Loucy (cell line): ENCODE data around the gene CTRL.
A peak's percentile ranks its signal among the peaks of the same experiment; 100 is the strongest.

ENCODE experiments used
- H2AFZ ChIP-seq: fragments of 200-600 bp; sonication (generic); 2 replicates; pipeline ENCODE4 v1.6.0; 2016; ENCODE audit warnings: antibody characterized with exemption, mild to moderate bottlenecking, low read length, moderate library complexity
- H3F3A ChIP-seq: fragments of 200-600 bp; 2 replicates; pipeline ENCODE4 v1.6.0; 2016; ENCODE audit warnings: antibody characterized with exemption, low read depth, mild to moderate bottlenecking
- H3K27me3 ChIP-seq: fragments of 200-600 bp; sonication (generic); 2 replicates; pipeline ENCODE4 v1.6.1; 2014; ENCODE audit warnings: low read length, mild to moderate bottlenecking; ENCODE audit not compliant: insufficient read depth, poor library complexity, severe bottlenecking
- H3K36me3 ChIP-seq: fragments of 200-600 bp; sonication (generic); 2 replicates; pipeline ENCODE4 v1.6.1; 2016; ENCODE audit warnings: low read length; ENCODE audit not compliant: insufficient read depth
- H3K4me1 ChIP-seq: fragments of 200-600 bp; sonication (generic); 2 replicates; pipeline ENCODE4 v1.5.1; 2014; ENCODE audit warnings: low read length, mild to moderate bottlenecking; ENCODE audit not compliant: insufficient read depth, poor library complexity, severe bottlenecking
- H3K4me2 ChIP-seq: fragments of 200-600 bp; sonication (generic); 2 replicates; pipeline ENCODE4 v1.6.0; 2014; ENCODE audit warnings: antibody characterized with exemption, low read length, low read depth, mild to moderate bottlenecking; ENCODE audit not compliant: poor library complexity, severe bottlenecking
- H3K4me3 ChIP-seq: fragments of 200-600 bp; sonication (generic); 2 replicates; pipeline ENCODE4 v1.5.1; 2014; ENCODE audit warnings: low read length, mild to moderate bottlenecking, mixed read lengths; ENCODE audit not compliant: poor library complexity, severe bottlenecking
- H3K79me2 ChIP-seq: fragments of 200-600 bp; sonication (generic); 2 replicates; pipeline ENCODE4 v1.6.1; 2014; ENCODE audit warnings: low read length; ENCODE audit not compliant: insufficient read depth
- H3K9ac ChIP-seq: fragments of 200-600 bp; sonication (generic); 2 replicates; pipeline ENCODE4 v1.6.0; 2014; ENCODE audit warnings: mild to moderate bottlenecking, low read depth, low read length, moderate library complexity; ENCODE audit not compliant: poor library complexity, severe bottlenecking
- H3K9me2 ChIP-seq: fragments of 200-600 bp; sonication (generic); replicated peaks from 2 replicates; pipeline ENCODE4 v1.6.1; 2016; ENCODE audit warnings: low read depth, low read length, mixed read lengths
- H3K9me3 ChIP-seq: fragments of 200-600 bp; sonication (generic); 2 replicates; pipeline ENCODE4 v1.6.1; 2014; ENCODE audit warnings: mild to moderate bottlenecking, antibody characterized with exemption, low read length, low read depth; ENCODE audit not compliant: insufficient read depth
- H4K20me1 ChIP-seq: fragments of 200-600 bp; sonication (generic); 2 replicates; pipeline ENCODE4 v1.6.0; 2014; ENCODE audit warnings: antibody characterized with exemption, low read length, mild to moderate bottlenecking; ENCODE audit not compliant: insufficient read depth, poor library complexity, severe bottlenecking
- CTCF ChIP-seq: fragments of 200-600 bp; sonication (generic); conservative IDR thresholded peaks from 2 replicates; pipeline ENCODE4 v1.5.1; 2014; ENCODE audit warnings: mild to moderate bottlenecking, antibody characterized with exemption, low read length
- EZH2phosphoT487 ChIP-seq: fragments of 200-600 bp; IDR thresholded peaks from 2 replicates; pipeline ENCODE4 v1.6.1; 2018; ENCODE audit warnings: antibody characterized with exemption, mild to moderate bottlenecking, moderate library complexity, borderline replicate concordance

The CTRL gene

GRCh38 chr16:67892375-67892774, 39.3 kb downstream of the CTRL start:
- H3K27me3 ChIP-seq: no peaks in the 10 kb centered on the region
- peak overlapping the region; percentile 76 for H2AFZ ChIP-seq
- no peaks in the 10 kb centered on the region for H4K20me1 ChIP-seq
- H3K4me2 ChIP-seq: peak overlapping the region; percentile 80
- peaks cover 37% of the 10 kb centered on the region for H3K79me2 ChIP-seq
- H3K4me1 ChIP-seq: peaks cover 23% of the 10 kb centered on the region
- peak overlapping the region; percentile 85 for H3K4me3 ChIP-seq
- TF ChIP-seq CTCF (no peak), EZH2phosphoT487 (no peak)
- no peaks in the 10 kb centered on the region for H3K9me2 ChIP-seq
- H3K9ac ChIP-seq: peak overlapping the region; percentile 71
- H3F3A ChIP-seq: no peaks in the 10 kb centered on the region
- H3K36me3 ChIP-seq: no peaks in the 10 kb centered on the region
- no peaks in the 10 kb centered on the region for H3K9me3 ChIP-seq

- no peak for TF ChIP-seq EZH2phosphoT487
- TF ChIP-seq CTCF: no peak
Measured at GRCh38 chr16:67888331-67888730, 43.3 kb downstream of the CTRL start.

GRCh38 chr16:67886387-67886786, 45.3 kb downstream of the CTRL start:
- H3K9ac ChIP-seq: no peak overlapping the region
- no peaks in the 10 kb centered on the region for H3K4me1 ChIP-seq
- H3K9me3 ChIP-seq: no peaks in the 10 kb centered on the region
- no peaks in the 10 kb centered on the region for H3K79me2 ChIP-seq
- no peaks in the 10 kb centered on the region for H3F3A ChIP-seq
- no peak overlapping the region for H2AFZ ChIP-seq
- TF ChIP-seq CTCF (no peak), EZH2phosphoT487 (no peak)
- H3K36me3 ChIP-seq: peaks cover 51% of the 10 kb centered on the region; the same call in 1 of the 2 replicates
- no peaks in the 10 kb centered on the region for H3K9me2 ChIP-seq
- no peaks in the 10 kb centered on the region for H3K27me3 ChIP-seq
- H4K20me1 ChIP-seq: no peaks in the 10 kb centered on the region
- no peak overlapping the region for H3K4me3 ChIP-seq
- no peak overlapping the region for H3K4me2 ChIP-seq

More at GRCh38 chr16:67888331-67888730, 43.3 kb downstream of the CTRL start:
- H3K4me2 ChIP-seq: no peak overlapping the region
- no peaks in the 10 kb centered on the region for H3K27me3 ChIP-seq
- no peaks in the 10 kb centered on the region for H4K20me1 ChIP-seq
- H3K9ac ChIP-seq: no peak overlapping the region
- peaks cover 32% of the 10 kb centered on the region; the same call in 1 of the 2 replicates for H3K36me3 ChIP-seq
- peaks cover 6% of the 10 kb centered on the region for H3K4me1 ChIP-seq
- no peaks in the 10 kb centered on the region for H3K9me2 ChIP-seq
- no peaks in the 10 kb centered on the region for H3K9me3 ChIP-seq
- H2AFZ ChIP-seq: no peak overlapping the region
- H3K4me3 ChIP-seq: no peak overlapping the region
- H3K79me2 ChIP-seq: peaks cover 2% of the 10 kb centered on the region
- H3F3A ChIP-seq: no peaks in the 10 kb centered on the region
